ENCODE results near the gene PRR22.

Gene PRR22

DNA sequence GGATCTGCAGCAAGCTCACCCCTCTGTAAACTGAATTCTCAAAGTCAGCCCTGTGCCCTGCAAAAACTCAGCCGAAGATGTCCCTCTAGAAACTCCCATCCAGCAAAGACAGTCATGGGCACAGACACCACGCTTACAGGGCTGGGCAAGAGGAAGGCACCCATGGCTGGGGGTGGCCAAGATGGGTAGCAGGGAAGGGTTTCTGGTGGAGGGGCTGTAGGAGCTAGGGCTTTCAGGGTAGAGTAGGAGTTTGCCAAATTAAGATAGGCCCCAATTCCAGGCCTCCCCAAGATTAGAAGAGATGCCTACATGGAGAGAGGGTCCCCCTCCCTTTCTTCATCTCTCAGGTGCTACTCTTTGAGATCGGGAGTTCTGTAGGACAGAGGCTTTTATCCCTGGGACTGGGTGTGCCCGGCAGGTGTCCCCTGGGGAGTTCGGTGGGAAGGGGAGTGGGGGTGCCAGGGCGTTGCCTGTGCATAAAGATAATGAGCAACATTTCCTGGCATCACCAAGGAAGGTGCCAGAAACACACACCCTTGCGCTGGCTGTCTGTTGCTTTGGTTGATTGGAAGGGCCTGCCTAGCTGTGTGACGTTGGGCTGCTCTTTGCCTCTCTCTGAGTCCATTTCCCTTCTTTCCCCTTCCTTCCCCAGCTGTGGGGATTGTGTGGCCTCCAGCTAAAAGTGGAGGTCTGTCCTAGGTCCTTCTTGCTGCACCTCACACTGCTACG, 29.7 kb upstream of the PRR22 start:
- DNase-seq (ENCODE audit: low spot score) = no peak

GRCh38 chr19:5811117-5811516, 26.6 kb upstream of the PRR22 start:
- no peak for DNase-seq (ENCODE audit: low spot score)

DNA sequence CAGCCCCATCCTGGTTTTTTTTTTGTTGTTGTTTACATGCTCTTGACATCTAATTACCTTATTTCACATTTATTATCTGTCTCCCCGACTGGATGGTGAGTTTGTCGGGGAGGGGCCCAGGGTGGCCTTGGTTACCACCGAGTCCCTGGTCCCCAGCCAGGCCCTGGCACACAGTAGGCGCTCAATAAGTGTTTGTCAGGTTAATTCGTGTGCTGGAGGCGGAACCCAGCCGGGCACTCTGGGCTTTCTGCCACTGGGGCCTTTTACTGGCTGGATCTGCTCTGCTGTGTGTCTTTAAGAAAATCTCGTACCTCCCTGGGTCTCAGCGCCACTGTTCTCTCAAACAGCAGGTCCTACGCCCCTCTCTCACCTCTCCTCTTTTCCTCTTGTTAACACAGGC, 24.9 kb upstream of the PRR22 start:
- no peak for DNase-seq (ENCODE audit: low spot score)

- no peak for DNase-seq (ENCODE audit: low spot score)
Measured at GRCh38 chr19:5809053-5809452, 24.5 kb upstream of the PRR22 start.

GRCh38 chr19:5808120-5808816, 23.7 kb upstream of the PRR22 start:
- DNase-seq (ENCODE audit: low spot score) = no peak

GRCh38 chr19:5806905-5807304, 22.4 kb upstream of the PRR22 start:
- DNase-seq (ENCODE audit: low spot score) = no peak

GRCh38 chr19:5806133-5806489, 21.6 kb upstream of the PRR22 start:
- DNase-seq (ENCODE audit: low spot score) = no peak

DNA sequence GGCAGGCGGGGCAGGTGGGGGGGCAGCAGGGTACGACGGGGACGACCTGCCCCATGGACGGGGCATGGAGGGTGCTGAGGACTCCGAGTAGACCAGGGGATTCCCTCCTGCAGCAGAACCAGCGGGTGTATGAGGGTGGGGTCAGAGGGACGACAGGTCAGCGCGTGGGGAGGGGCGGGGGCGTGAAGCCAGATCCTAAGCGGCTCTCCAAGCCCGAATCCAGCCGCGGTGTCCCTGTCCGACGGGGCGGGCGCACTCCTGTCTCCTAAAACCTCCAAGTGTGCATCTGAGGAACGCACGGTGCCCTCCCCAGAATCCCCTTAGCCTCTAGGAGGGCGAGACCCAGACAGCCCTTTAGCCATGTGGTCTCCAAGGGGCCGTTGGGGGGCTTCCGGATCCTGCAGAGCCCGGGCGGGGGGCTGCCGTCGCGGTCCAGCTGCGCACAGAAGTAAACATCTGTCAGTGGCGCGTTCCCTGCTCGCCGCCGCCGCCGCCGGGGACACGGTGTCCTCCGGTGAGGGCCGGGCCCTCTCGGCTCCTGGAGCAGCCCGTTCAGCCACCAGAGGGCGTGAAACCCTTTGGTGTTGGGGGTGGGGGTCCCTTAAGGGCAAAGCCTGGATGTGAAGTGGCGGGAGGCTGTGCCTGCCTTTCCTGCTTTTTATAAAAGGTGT, 21.1 kb upstream of the PRR22 start:
- peak; percentile 81 for DNase-seq (ENCODE audit: low spot score)

DNA sequence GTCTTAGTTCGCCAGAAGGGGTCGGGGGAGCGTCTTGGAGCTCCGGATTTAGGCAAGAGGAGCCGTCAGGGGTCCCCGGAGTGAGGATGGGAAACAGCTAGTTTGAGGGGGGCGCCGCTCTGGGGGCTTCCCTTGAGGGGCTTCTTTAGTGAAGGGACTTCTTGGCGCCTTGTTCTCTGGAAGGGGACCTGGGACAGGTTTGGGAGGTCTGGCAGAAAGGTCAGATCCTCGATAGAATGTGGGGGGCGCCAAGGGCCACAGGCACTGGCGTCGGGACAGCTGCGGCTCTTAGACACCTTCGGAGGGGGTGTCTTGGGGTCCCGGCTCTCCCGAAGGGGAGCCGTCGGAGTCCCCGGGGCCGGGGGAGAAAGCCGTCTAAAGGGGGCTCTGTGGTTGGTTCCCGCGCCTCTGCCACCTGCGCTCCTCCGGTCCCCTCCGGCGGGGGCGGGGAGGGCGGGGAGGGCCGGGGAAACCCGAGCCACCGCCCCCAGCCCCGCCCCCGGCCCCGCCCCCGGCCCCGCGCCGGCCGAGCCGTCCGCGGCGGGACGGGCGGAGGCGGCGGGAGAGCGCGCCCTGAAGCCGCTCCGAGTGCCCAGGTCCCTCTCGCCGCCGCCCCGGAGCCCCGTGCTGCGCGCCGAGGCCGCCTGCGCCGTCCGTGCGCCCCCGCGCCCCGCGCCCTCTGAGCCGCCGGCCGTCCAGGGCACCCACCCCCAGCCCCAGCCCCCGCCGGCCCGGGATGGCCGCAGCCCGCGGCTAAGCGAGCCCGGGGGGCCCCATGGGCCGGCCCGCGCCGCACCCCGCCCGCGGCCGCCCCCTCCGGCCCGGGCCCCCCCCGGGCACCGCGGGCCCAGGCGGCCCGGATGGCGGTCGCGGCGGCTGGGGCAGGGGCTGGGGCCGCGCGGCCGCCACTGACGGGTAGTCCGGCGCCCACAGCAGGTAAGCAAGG, 20.2 kb upstream of the PRR22 start, which contains the start of gene NRTN:
NRTN (plus strand) TSS at position 552 of the 946 bp plus-strand sequence. CDS start 19,099 bp downstream, outside the sequence.
- DNase-seq (ENCODE audit: low spot score) = no peak

GRCh38 chr19:5803752-5804515, 19.4 kb upstream of the PRR22 start:
- DNase-seq (ENCODE audit: low spot score) = peak; percentile 98

DNA sequence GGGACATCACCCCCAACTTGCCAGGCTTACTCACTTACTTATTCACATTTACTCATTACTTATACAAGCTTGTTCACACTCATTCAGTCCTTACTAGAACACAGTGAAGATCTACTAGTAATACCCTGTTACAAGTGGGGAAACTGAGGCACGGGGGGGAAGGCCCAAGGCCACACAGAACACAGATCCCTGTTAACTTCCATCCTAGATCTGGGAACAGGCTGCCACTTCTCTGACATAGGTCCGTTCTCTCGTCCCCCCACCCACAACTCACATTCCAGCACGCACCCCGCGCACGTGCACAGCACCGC, 18.9 kb upstream of the PRR22 start:
- DNase-seq (ENCODE audit: low spot score) = no peak

- no peak for DNase-seq (ENCODE audit: low spot score)
Measured at GRCh38 chr19:5801796-5802619, 17.5 kb upstream of the PRR22 start.

- no peak for DNase-seq (ENCODE audit: low spot score)
Measured at GRCh38 chr19:5800361-5801270, 16.1 kb upstream of the PRR22 start.

- no peak for DNase-seq (ENCODE audit: low spot score)
Measured at GRCh38 chr19:5799247-5800241, 15.0 kb upstream of the PRR22 start.

GRCh38 chr19:5798244-5798643, 13.7 kb upstream of the PRR22 start:
- DNase-seq (ENCODE audit: low spot score) = no peak

DNA sequence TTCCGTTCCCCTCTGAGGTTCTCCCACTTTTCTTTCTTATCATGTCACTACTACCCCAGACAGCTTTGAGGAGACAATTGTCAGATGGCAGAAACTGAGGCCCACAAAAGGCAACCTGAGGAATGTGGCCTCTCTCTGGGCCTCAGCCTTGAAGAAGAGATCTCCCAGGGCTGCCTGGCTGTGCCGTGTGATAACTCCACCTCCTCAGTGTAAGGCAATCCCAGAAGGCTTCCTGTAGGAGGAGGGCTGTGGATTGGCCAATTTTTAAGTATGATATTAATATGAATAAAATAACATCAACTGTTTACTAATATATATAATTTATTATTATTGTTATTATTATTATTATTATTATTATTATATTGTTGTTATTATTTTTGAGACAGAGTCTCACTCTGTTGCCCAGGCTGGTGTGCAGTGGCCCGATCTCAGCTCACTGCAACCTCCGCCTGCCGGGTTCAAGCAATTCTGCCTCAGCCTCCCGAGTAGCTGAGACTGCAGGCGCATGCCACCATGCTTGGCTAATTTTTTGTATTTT, 10.9 kb upstream of the PRR22 start:
- DNase-seq (ENCODE audit: low spot score) = no peak

DNA sequence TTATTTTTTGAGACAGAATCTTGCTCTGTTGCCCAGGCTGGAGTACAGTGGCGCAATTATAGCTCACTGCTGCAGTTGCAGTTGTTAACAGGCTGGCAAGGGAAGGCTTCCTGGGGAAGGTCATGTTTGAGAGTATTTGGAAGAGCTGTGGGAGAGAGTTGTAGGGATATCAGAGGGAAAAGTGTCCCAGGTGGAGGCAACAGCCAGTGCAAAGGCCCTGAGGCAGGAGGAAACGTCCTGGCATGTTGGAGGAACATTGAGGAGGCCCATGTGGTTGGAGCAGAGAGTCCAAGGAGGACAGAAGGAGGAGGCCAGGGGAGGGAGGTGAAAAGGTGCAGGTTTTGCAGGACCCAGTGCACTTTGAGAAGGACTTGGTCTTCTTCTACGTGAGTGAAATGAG, 8.6 kb upstream of the PRR22 start:
- no peak for DNase-seq (ENCODE audit: low spot score)

DNA sequence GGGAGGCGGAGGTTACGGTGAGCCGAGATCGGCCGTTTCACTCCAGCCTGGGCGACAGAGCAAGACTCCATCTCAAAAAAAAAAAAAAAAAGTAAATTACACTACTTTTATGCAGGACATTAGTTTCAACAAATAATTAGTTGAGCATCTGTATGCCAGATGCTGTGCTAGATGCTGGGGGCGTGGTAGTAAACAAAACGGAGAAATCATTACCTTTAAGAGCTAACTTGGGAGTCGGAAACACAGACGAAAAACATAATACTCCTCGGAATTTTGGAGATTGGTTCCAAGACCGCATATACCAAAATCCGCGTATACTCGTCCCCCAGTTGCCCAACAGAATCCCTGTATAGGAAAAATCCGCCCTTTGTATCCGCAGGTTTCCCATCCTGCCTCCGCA, 7.7 kb upstream of the PRR22 start:
- DNase-seq (ENCODE audit: low spot score) = no peak

All from hepatic stellate cell (primary cell).